Activated T-cell treated with anti-CD3 and anti-CD28 coated beads, Interleukin-2, amount 50 U/mL, for 24 hours (primary cell): ENCODE measurements around the gene COG3.

Experiments used
- DNase-seq: peaks from one replicate; pipeline ENCODE4 v3.0.0-alpha.2; 2020
- H3K27ac Mint-ChIP-seq: 2 replicates; pipeline ENCODE4 v1.8.0; 2020; ENCODE audit warnings: mild to moderate bottlenecking, mixed read lengths
- H3K27me3 Mint-ChIP-seq: 2 replicates; pipeline ENCODE4 v1.8.0; 2020; ENCODE audit warnings: mixed read lengths
- H3K36me3 Mint-ChIP-seq: 2 replicates; pipeline ENCODE4 v1.8.0; 2020; ENCODE audit warnings: low read depth, mixed read lengths
- H3K4me1 Mint-ChIP-seq: 2 replicates; pipeline ENCODE4 v1.8.0; 2020; ENCODE audit warnings: low read depth, mixed read lengths
- H3K4me3 Mint-ChIP-seq: 2 replicates; pipeline ENCODE4 v1.8.0; 2020; ENCODE audit warnings: mild to moderate bottlenecking, moderate library complexity, mixed read lengths
- H3K9me3 Mint-ChIP-seq: 2 replicates; pipeline ENCODE4 v1.8.0; 2020; ENCODE audit warnings: mixed read lengths

The COG3 gene

DNA sequence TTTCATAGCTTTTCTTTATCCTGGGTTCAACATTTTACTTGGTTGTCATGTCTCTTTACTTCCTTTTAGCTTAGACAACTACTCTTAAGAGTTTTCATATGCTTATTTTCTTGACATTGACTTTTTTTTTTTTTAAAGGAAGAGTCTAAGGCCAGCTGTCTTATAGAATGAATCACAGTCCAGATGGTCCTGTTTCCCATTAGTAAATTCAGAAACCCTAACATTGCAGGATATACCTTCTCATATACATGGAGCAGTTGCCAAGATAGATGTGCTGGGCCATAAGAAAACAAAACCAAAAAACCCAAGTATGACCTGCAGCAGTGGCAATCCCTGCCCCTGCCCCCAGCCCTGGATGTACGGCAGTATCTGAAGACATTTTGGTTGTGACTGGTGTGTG is 72.8 kb downstream of the COG3 start:
- H3K4me1 Mint-ChIP-seq, result peaks cover 5% of the 10 kb centered on the region
- H3K9me3 Mint-ChIP-seq, result no peaks in the 10 kb centered on the region
- no peak for DNase-seq
- H3K27ac Mint-ChIP-seq, result peak overlapping the region; percentile 38
- H3K36me3 Mint-ChIP-seq, result peaks cover 42% of the 10 kb centered on the region
- H3K27me3 Mint-ChIP-seq, result no peaks in the 10 kb centered on the region
- no peak overlapping the region for H3K4me3 Mint-ChIP-seq

DNA sequence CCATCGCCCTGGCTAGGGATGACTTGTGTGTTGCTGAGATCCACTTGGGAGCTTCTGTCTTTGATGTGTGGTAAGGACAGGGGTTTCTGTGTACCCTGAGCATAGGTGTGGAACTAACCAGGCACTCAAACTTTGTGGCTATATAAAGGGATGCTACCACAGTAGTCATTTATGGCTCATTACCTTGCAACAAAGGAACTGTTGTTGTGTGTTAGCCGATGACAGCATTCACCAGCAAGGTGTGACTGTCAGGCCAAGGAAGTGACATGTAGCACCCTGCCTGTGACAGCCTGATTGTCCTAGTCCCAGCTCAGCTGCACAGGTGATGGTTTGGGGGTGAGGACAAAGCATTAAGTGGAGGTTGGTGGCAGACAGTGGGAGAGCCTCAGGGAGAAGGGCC is 73.6 kb downstream of the COG3 start:
- Mint-ChIP-seq H3K9me3 (no peaks in the 10 kb centered on the region), H3K4me3 (no peak overlapping the region), H3K4me1 (peaks cover 5% of the 10 kb centered on the region), H3K27ac (no peak overlapping the region), H3K36me3 (peaks cover 34% of the 10 kb centered on the region), H3K27me3 (no peaks in the 10 kb centered on the region)
- DNase-seq, result no peak

DNA sequence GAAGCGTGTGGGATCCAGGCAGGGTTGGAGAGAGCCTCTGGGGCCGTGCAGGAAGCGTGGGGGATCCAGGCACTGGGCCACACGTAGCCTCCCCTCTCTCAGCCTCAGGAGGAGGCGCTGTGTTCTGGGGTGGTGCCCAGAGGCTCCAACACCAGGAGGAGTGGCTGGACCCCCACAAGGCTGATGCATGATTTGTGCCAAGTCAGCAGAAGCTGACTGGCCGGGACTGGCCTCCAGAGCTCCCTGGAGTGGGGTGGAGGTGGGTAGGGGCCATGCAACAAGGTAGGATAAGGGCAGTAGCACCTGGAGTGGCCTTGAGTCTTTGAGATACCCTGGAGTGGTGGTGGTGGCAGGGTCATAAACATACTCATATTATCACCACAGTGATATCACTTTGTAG is 75.5 kb downstream of the COG3 start:
- Mint-ChIP-seq H3K36me3 (peaks cover 15% of the 10 kb centered on the region), H3K4me3 (no peak overlapping the region), H3K9me3 (no peaks in the 10 kb centered on the region), H3K27me3 (no peaks in the 10 kb centered on the region), H3K4me1 (peaks cover 5% of the 10 kb centered on the region), H3K27ac (no peak overlapping the region)
- DNase-seq, result no peak

DNA sequence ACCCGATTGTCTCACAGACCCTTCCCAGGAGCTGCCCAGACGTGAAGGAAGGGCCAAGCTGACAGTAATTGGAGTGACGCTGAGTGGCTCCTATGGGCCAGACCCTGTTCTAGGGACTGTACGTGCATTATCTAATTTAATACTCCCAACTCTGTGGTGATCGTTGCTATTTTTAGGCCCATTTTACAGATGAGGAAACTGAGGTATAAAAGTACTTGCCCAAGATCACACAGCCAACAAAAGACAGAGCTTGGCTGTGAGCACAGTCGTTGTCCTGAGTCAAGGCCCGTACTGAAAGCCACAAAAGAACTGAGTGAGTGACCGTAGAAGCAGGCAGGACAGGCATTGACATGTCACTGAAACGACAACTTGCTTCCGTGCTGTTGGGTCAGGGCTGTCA is 76.1 kb downstream of the COG3 start:
- Mint-ChIP-seq H3K36me3 (peaks cover 9% of the 10 kb centered on the region), H3K4me3 (no peak overlapping the region), H3K4me1 (peaks cover 5% of the 10 kb centered on the region), H3K27me3 (no peaks in the 10 kb centered on the region), H3K9me3 (no peaks in the 10 kb centered on the region), H3K27ac (no peak overlapping the region)
- DNase-seq, result no peak

DNA sequence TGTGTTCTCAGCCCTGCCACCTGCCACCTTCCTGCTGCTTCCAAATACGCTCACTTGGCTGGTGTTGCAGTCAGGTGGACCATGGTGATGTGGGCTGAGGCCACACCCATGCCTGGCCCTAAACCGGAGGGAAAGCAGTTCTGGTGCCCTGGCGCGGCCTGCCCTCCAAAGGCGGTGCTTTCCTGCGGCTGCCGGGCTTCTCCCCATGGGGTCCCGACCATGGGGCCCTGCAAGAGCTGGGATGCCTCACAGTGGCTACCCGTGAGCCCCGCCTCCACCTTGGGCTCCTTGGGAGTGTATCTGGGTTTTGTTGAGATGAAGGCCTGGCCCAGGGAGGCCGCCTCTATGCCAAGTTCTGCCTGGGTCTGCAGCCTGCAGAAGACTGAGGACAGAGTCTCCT is 77.1 kb downstream of the COG3 start:
- peaks cover 2% of the 10 kb centered on the region for H3K36me3 Mint-ChIP-seq
- H3K4me1 Mint-ChIP-seq, result peaks cover 5% of the 10 kb centered on the region
- no peaks in the 10 kb centered on the region for H3K9me3 Mint-ChIP-seq
- H3K4me3 Mint-ChIP-seq, result no peak overlapping the region
- DNase-seq, result no peak
- H3K27me3 Mint-ChIP-seq, result no peaks in the 10 kb centered on the region
- no peak overlapping the region for H3K27ac Mint-ChIP-seq

DNA sequence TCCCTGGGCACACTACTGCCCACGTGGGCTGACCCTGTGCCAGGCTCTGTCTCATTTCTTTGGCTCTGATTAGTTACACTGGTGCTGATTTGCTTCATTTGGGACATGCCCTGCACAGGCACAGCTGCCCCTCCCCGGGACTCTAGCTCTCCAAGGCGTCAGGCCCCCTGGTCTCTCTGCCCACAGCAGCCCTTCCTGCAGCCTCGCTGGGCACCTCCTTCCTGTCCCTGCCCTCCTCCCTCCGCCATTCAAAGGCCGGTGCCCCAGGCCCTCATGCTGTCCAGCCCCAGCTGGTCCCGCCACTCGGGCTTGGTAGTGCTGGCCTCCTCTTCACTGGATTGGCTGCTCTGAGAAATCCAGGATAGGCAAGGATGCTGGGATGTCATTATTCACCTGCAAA is 77.7 kb downstream of the COG3 start:
- H3K27me3 Mint-ChIP-seq, result no peaks in the 10 kb centered on the region
- H3K27ac Mint-ChIP-seq, result no peak overlapping the region
- DNase-seq, result no peak
- H3K4me1 Mint-ChIP-seq, result no peaks in the 10 kb centered on the region
- H3K36me3 Mint-ChIP-seq, result no peaks in the 10 kb centered on the region
- no peaks in the 10 kb centered on the region for H3K9me3 Mint-ChIP-seq
- no peak overlapping the region for H3K4me3 Mint-ChIP-seq

DNA sequence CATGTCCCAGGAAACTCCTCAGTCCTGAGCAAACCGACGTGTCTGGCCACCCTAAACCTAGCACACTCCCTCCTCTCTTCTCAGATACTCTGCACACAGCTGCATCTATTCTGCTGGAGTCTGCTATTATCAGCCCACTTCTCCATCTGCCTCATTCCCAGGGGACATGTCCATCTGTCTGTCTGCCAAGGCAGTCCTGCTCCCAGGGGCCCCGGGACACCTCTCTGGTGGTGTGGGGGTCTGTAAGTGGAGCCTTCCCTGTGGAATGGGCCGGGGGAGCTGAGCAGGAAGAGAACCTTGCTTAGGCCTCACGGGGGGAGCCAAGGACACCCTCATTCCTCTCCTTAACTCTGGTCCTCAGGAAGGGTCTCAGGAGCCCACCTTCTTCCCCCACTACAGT is 78.1 kb downstream of the COG3 start:
- DNase-seq, result no peak
- Mint-ChIP-seq H3K4me1 (no peaks in the 10 kb centered on the region), H3K9me3 (no peaks in the 10 kb centered on the region), H3K36me3 (no peaks in the 10 kb centered on the region), H3K27ac (no peak overlapping the region), H3K4me3 (no peak overlapping the region), H3K27me3 (no peaks in the 10 kb centered on the region)

DNA sequence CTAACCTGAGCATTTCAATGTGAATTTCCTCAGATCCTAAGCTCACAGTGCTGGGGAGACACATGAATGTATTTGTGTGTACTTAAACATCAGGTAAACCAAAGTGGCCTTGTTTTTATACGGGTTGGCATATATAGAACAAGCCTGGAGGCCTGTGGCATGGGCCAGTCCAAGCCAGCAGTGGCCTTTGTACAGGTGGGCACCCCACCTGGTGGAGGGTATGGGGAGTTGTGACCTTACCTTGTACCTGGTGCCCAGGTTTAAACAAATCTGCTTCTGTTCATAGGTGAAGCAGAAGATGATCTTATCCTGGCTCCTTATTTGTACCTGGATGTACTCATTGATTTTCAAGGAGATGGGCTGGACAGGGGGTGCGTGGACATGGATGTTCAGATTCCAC is 79.8 kb downstream of the COG3 start:
- H3K36me3 Mint-ChIP-seq, result no peaks in the 10 kb centered on the region
- no peaks in the 10 kb centered on the region for H3K27me3 Mint-ChIP-seq
- no peaks in the 10 kb centered on the region for H3K9me3 Mint-ChIP-seq
- no peak overlapping the region for H3K4me3 Mint-ChIP-seq
- DNase-seq, result no peak
- H3K27ac Mint-ChIP-seq, result no peak overlapping the region
- H3K4me1 Mint-ChIP-seq, result no peaks in the 10 kb centered on the region

DNA sequence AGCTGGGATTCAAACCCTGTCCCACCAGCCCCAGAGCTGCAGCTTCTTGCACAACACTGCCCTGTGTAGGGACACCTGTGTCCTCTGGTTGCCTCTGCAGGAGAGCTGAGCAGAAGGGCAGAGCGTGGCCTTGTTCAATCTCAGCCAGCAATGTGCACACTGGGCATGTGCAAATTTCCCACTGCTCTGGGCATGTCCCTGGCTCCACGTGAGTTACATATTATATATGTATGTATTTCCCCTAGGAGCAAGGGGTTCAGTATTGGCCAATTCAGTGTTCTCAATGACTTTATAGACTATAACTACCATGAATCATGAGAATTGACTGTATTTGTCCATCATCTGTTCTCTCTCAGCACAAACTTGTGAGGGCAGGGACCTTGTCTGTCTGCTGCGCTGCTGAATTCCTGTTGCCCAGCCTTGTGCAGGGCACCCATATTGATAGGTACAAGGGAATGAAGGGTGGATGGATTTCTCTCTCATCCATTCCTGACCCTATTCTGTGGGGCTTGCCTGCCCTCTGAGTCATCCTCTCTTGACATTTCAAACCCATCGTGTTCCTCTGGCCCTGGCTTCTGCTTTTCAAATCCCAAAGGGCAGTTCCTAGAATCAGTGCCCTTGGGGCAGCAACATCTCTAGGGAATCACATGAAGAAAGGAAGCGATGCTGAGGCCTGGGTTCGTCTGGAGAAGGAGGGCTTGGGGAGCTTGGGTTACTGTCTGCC is 81.1 kb downstream of the COG3 start:
- Mint-ChIP-seq H3K27me3 (no peaks in the 10 kb centered on the region), H3K27ac (no peak overlapping the region)
- no peak for DNase-seq

DNA sequence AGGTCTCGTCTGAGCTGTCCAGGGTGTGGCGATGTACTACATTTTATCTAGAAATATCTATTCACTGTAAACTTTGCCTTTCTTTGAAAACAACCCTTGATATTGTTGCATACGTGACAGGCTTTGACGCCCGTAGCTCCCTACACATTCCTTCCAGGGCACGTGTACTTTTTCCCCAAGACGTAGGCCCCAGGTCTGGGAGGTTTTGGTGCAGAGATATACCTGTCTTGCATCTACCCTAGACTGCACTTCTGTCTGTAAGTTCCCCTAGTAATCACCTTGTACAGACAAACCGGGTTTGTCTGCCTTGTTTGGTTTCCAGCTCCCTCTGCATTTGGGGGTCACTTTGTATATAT is 81.6 kb downstream of the COG3 start:
- Mint-ChIP-seq H3K4me1 (no peaks in the 10 kb centered on the region), H3K4me3 (no peak overlapping the region), H3K27me3 (no peaks in the 10 kb centered on the region), H3K27ac (no peak overlapping the region), H3K36me3 (no peaks in the 10 kb centered on the region), H3K9me3 (no peaks in the 10 kb centered on the region)
- no peak for DNase-seq

More for the DNA sequence above, 81.1 kb downstream of the COG3 start:
- no peaks in the 10 kb centered on the region for H3K36me3 Mint-ChIP-seq
- no peak overlapping the region for H3K4me3 Mint-ChIP-seq
- no peaks in the 10 kb centered on the region for H3K4me1 Mint-ChIP-seq
- H3K9me3 Mint-ChIP-seq, result no peaks in the 10 kb centered on the region

DNA sequence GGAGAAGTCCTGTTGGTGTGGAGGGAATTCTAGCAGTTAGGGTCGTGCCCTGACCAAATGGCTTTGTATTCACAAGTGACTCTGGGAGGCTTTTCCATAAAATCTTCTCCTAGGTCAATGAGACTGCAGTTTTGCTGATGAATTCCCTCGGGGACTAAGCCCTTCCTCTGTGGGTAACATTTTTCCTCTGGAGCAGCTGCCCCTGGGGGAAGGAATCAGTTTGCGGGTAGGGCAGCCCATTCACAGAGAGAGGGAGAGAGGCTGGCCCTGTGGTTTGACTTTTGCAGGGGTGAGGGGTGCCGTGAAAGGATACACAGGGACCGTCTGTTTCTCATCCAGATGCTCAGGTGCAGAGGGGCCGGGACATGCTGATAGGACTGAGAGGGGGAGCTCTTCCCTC is 83.5 kb downstream of the COG3 start:
- Mint-ChIP-seq H3K4me3 (no peak overlapping the region), H3K27ac (no peak overlapping the region), H3K9me3 (no peaks in the 10 kb centered on the region), H3K27me3 (no peaks in the 10 kb centered on the region), H3K36me3 (no peaks in the 10 kb centered on the region), H3K4me1 (no peaks in the 10 kb centered on the region)
- no peak for DNase-seq

DNA sequence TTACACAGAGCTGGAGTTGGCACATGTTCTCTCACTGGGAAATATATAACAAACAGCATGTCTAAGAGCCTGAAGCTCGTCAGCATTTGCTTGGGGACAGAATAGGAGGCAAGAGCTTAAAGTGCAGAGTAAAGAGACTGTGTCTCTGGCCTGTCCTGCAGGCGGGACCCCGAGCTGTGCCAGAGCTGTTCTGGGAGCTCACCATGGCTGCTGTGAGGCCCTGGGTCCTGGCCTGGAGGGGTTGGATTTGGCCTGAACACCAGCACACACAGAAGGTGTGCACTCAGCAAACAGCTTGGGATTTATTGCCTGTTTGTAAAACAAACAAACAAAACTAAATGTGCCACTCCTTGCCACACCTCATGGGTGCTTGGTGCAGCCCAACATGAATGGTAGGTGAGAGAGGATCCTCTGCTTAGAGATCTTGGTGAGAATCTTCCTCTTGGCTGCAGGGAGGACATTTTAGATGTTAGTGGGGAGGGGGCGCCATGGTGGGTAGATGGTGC is 89.9 kb downstream of the COG3 start:
- H3K4me3 Mint-ChIP-seq, result no peak overlapping the region
- no peak overlapping the region for H3K27ac Mint-ChIP-seq
- DNase-seq, result no peak
- no peaks in the 10 kb centered on the region for H3K9me3 Mint-ChIP-seq
- no peaks in the 10 kb centered on the region for H3K4me1 Mint-ChIP-seq
- no peaks in the 10 kb centered on the region for H3K27me3 Mint-ChIP-seq
- H3K36me3 Mint-ChIP-seq, result no peaks in the 10 kb centered on the region

DNA sequence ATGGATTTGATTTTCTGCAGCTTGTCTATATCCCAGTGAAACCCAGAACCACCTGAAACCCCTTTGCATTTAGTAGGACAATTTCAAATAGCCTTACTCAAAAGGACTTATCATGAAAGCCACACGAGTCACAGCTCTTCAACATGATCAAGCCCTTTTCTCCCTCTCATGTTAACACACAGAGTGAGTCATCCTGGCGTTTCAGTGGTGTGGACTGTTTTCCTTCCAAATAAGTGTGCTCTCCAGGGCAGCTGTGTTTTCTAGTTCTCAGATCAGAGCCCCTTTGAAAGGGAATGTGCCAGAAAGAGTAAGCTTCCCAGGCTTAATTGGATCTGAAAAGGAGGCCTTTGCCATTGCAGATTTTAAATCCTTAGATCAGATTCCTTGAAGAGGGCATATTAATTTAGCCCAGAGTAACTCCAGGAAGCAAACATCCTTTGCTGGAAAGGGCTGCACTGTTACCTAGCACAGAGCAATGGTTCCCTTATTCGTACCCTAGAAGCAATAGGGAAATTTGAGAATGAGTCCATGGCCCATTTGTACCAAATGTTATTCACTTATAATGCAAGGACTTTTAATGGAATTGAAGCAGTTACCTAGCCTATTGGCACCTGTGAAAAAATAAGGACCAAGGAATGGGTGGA is 99.5 kb downstream of the COG3 start:
- H3K27me3 Mint-ChIP-seq, result peaks cover 18% of the 10 kb centered on the region

DNA sequence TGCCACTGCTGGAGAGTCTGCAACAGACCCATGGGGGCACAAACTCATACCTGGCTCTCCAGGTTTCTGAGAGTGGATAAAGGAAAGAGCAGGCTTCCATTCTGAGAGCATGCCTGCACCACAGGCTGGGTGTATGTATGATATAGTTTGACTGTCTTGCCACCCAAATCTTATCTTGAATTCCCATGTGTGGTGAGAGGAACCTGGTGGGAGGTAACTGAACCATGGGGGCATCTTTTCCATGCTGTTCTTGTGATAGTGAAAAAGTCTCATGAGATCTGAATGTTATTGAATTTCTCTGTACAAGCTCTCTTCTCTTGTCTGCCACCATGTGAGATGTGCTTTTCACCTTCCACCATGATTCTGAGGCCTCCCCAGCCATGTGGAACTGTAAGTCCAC is 100.6 kb downstream of the COG3 start:
- Mint-ChIP-seq H3K27ac (no peak overlapping the region), H3K4me3 (no peak overlapping the region), H3K36me3 (no peaks in the 10 kb centered on the region), H3K4me1 (peaks cover 10% of the 10 kb centered on the region), H3K9me3 (no peaks in the 10 kb centered on the region), H3K27me3 (peaks cover 25% of the 10 kb centered on the region)
- DNase-seq, result no peak

More for the DNA sequence above, 99.5 kb downstream of the COG3 start:
- DNase-seq, result no peak
- Mint-ChIP-seq H3K27ac (no peak overlapping the region), H3K4me3 (no peak overlapping the region), H3K9me3 (no peaks in the 10 kb centered on the region), H3K4me1 (peaks cover 14% of the 10 kb centered on the region), H3K36me3 (no peaks in the 10 kb centered on the region)

DNA sequence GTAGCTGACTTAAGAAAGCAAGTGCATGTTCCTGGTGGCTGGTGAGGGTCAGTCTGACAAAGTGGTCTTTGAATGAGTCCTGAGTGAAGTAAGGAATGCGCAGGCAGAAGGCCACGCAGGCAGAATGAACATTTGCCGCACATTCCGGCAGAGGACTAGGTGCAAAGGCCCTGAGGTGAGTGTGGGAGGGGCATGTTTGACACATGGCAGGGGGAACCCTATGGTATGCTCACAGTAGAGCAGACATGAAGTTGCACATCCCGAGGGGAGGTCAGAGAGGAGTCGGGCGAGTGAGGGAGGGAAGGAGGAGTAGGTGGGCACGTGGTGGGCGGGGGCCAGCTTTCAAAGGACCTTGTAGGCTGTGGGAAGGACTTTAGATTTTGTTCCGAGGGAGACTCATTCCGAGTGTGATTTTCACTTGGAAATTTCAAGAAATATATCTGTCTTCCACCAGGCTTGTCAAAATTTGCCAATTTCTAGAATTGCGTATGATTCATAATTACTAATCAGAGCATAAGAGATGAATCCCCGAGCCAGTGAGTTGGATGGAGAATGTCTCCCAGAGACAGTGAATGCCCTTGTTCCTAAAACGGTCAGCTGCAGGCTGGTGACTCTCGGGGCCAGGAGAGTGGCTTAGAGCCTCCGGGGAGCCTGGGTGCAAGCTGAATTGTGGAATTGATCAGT is 110.5 kb downstream of the COG3 start:
- H3K4me3 Mint-ChIP-seq, result no peak overlapping the region
- no peak overlapping the region for H3K27ac Mint-ChIP-seq

More for the DNA sequence above, 110.5 kb downstream of the COG3 start:
- Mint-ChIP-seq H3K27me3 (peaks cover 34% of the 10 kb centered on the region), H3K9me3 (no peaks in the 10 kb centered on the region), H3K36me3 (no peaks in the 10 kb centered on the region), H3K4me1 (no peaks in the 10 kb centered on the region)
- no peak for DNase-seq
